A549 (cell line): Measurements from ENCODE around the gene ADAMTS19. TPM values are rescaled to one million over a fixed set of nuclear protein-coding genes. Genes with fewer than 3 reads are reported as not detected.

Experiments used
- ATAC-seq, 2 experiments: fragments of 200-7000 bp in 1 of 2; fragments of >200 bp in 1 of 2; cut with Nextera tagmentation in 1 of 2; cut with Tn5 transposase in 1 of 2; 3 replicates each; pipeline versions ENCODE4 v1.8.0 to v1.9.1; 2018 to 2020; ENCODE audit warnings: mild to moderate bottlenecking in 1 of 2, moderate library complexity in 1 of 2
- CTCF ChIA-PET: fragments of 300-600 bp; sonication (Branson Sonifier 250); formaldehyde crosslinking; extraction: SDS; loops from one replicate; lab custom pipeline; 2021; ENCODE audit warnings: antibody characterized with exemption, inconsistent platforms; lab: Yijun Ruan, JAX
- POLR2A ChIA-PET: fragments of 350-600 bp; formaldehyde crosslinking; extraction: SDS; loops from one replicate; lab custom pipeline; 2021; ENCODE audit warnings: antibody characterized with exemption, inconsistent platforms; lab: Yijun Ruan, JAX
- DNase-seq, 2 experiments: peaks; one replicate each; pipeline versions ENCODE4 v3.0.0 to v3.0.0-alpha.2; 2011 to 2016; ENCODE audit warnings: low read depth in 1 of 2, low spot score in 1 of 2
- FAIRE-seq: peaks from 2 replicates; lab custom pipeline; 2011; peaks lifted over from hg19 to GRCh38; lab: Jason Lieb, UNC
- H3K27ac ChIP-seq, 2 experiments: fragments of >200 bp; sonication (Bioruptor Twin); formaldehyde crosslinking; 3 replicates each; pipeline ENCODE4 v1.5.1; 2016 to 2017
- H3K4me1 ChIP-seq: fragments of >200 bp; sonication (Bioruptor Twin); formaldehyde crosslinking; 3 replicates; pipeline ENCODE4 v1.6.1; 2016
- H3K4me2 ChIP-seq: fragments of >200 bp; sonication (Bioruptor Twin); formaldehyde crosslinking; 3 replicates; pipeline ENCODE4 v1.6.1; 2016
- H3K4me3 ChIP-seq: fragments of >200 bp; sonication (Bioruptor Twin); formaldehyde crosslinking; 3 replicates; pipeline ENCODE4 v1.5.1; 2016
- H3K9me3 ChIP-seq: fragments of >200 bp; sonication (Bioruptor Twin); formaldehyde crosslinking; 3 replicates; pipeline ENCODE4 v1.6.1; 2016
- BHLHE40 ChIP-seq: IDR thresholded peaks from 2 replicates; pipeline ENCODE4 v1.6.1; 2012; ENCODE audit warnings: low read depth, low read length, inconsistent platforms
- CBX8 ChIP-seq: fragments of 200-600 bp; sonication (generic); IDR thresholded peaks from 2 replicates; pipeline ENCODE4 v1.6.1; 2016
- CEBPB ChIP-seq, 2 experiments: fragments of >200 bp in 1 of 2; sonication (Bioruptor Twin) in 1 of 2; formaldehyde crosslinking in 1 of 2; IDR thresholded peaks; 2 replicates each; pipeline ENCODE4 v1.6.1; 2012 to 2016
- CHD2 ChIP-seq: fragments of 150-350 bp; IDR thresholded peaks from 2 replicates; pipeline ENCODE4 v1.6.1; 2014; ENCODE audit warnings: low read length; ENCODE audit not compliant: partially characterized antibody
- CHD4 ChIP-seq: fragments of 200-600 bp; sonication (generic); IDR thresholded peaks from 2 replicates; pipeline ENCODE4 v1.6.1; 2016; ENCODE audit warnings: antibody characterized with exemption, mild to moderate bottlenecking, borderline replicate concordance
- CTCF ChIP-seq: fragments of >200 bp; sonication (Bioruptor Twin); formaldehyde crosslinking; IDR thresholded peaks from 3 replicates; pipeline ENCODE4 v1.5.1; 2016
- EHF ChIP-seq: fragments of 250-450 bp; sonication (Bioruptor Pico); IDR thresholded peaks from 2 replicates; pipeline ENCODE4 v1.5.0; 2020; ENCODE audit warnings: mild to moderate bottlenecking
- FOSB ChIP-seq: fragments of 250-450 bp; sonication (Bioruptor Pico); IDR thresholded peaks from 2 replicates; pipeline ENCODE4 v1.5.0; 2020; ENCODE audit warnings: mild to moderate bottlenecking, moderate library complexity
- FOXS1 ChIP-seq: fragments of 250-450 bp; sonication (Bioruptor Pico); IDR thresholded peaks from 2 replicates; pipeline ENCODE4 v1.5.0; 2020; ENCODE audit warnings: mild to moderate bottlenecking, moderate library complexity
- HDAC2 ChIP-seq: fragments of 200-600 bp; sonication (generic); IDR thresholded peaks from 2 replicates; pipeline ENCODE4 v1.6.1; 2016
- HES2 ChIP-seq: fragments of >200 bp; sonication (Bioruptor Twin); formaldehyde crosslinking; IDR thresholded peaks from 2 replicates; pipeline ENCODE4 v1.6.1; 2016
- MAZ ChIP-seq: fragments of 150-350 bp; IDR thresholded peaks from 2 replicates; pipeline ENCODE4 v1.6.1; 2014; ENCODE audit warnings: antibody characterized with exemption, low read depth, low read length, borderline replicate concordance
- NFE2L2 ChIP-seq: fragments of 150-350 bp; conservative IDR thresholded peaks from 2 replicates; pipeline ENCODE4 v1.6.1; 2014; ENCODE audit warnings: low read length
- PBX3 ChIP-seq: IDR thresholded peaks from 2 replicates; pipeline ENCODE4 v1.6.1; 2012
- REST ChIP-seq: fragments of 200-600 bp; sonication (generic); IDR thresholded peaks from 2 replicates; pipeline ENCODE4 v1.6.1; 2016; ENCODE audit warnings: antibody characterized with exemption, mild to moderate bottlenecking, moderate library complexity
- SMC3 ChIP-seq: fragments of >200 bp; sonication (Bioruptor Twin); formaldehyde crosslinking; IDR thresholded peaks from 3 replicates; pipeline ENCODE4 v1.6.1; 2018; ENCODE audit warnings: inconsistent platforms
- SREBF2 ChIP-seq: fragments of 450-650 bp; IDR thresholded peaks from 2 replicates; pipeline ENCODE4 v1.6.1; 2014; ENCODE audit warnings: mild to moderate bottlenecking, moderate library complexity
- TFCP2L1 ChIP-seq: fragments of 250-450 bp; sonication (Bioruptor Pico); IDR thresholded peaks from 2 replicates; pipeline ENCODE4 v1.5.0; 2021; ENCODE audit warnings: mild to moderate bottlenecking
- ZC3H11A ChIP-seq: fragments of 450-650 bp; IDR thresholded peaks from 2 replicates; pipeline ENCODE4 v1.6.1; 2014; ENCODE audit warnings: antibody characterized with exemption, mild to moderate bottlenecking
- ZNF302 ChIP-seq: fragments of 250-450 bp; sonication (Bioruptor Pico); IDR thresholded peaks from 2 replicates; pipeline ENCODE4 v1.9.0; 2021; ENCODE audit warnings: inconsistent platforms, mild to moderate bottlenecking, moderate library complexity
- WGBS: methylation state at CpG from one replicate; pipeline ENCODE4 v1.1.6; 2017; ENCODE audit errors: missing lambda C conversion rate; 5-methylcytosine and 5-hydroxymethylcytosine counted together
- polyA plus RNA-seq, 4 experiments: library from polyadenylated mRNA; depleted of rRNA in 3 of 4; stranded (reverse); fragments of >200 nt; fragmentation: RNase III in 1 of 4; extraction: RNeasy Plus Mini Kit Qiagen cat#74134 plus additional on column Dnase treatment in 1 of 4; gene quantifications; 2 replicates in 3 of 4; 3 replicates in 1 of 4; pipeline ENCODE4 v1.2.3, GENCODE V29; 2011 to 2017
- TF ChIP-seq, protein P1 (sequence below): IDR thresholded peaks from 2 replicates; pipeline ENCODE4 v1.6.1; 2012

ADAMTS19 gene
- polyA plus RNA-seq, 2 of the 4 experiments (the other 2 are of a cell fraction), result not detected

DNA sequence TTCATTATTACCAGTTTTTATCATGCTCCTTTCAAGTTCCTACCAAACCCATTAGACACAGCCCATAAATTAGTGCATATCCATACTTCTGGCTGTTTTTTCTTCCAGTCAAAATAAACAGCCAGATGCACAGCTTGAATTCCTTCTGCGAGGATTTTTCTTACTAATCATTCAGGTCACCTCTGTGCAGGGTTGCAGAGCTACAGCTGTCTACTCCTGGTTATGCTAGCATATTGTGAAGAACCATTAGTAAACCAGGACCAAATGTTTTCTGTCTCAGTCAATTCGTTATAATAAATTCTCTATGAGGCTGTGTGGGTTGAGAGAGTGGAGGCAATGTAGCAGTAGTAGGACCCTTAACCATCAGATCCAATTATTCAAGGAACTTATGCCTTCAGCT lies 279.7 kb downstream of the ADAMTS19 start (continued):
- TF ChIP-seq HDAC2 (no peak), SMC3 (no peak), CBX8 (no peak), HES2 (no peak), CHD2 (no peak), SREBF2 (no peak)

DNA sequence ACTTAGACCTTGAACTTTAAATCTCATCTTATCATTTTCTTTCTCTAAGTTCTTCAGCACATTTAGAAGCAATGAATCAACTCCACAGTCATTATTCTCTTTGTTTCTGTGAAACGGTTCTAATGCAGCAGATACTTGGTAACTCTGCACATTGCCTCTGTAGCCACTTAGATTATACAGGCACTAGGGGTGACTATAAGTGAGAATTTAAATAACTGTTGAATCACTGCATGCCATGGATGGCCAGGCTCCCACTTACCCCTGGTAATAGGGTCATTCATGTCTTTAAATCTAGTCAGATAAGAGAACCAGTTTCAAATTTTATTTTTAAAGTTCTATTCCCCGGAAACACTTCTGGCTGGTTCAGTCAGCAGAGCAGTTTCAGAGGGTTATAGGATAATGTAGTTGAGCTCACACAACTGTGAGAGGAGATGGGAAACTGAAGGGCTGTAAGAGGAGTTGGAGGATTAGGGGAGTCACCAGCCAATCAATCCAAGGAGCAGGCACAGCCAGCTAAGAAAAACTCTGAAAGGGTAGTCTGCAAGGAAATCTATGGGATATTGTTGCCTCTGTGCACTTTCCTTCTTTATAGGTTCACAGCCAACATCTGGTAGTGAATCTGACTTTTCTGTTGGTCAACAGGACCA lies 283.6 kb downstream of the ADAMTS19 start:
- ATAC-seq (no peak), FAIRE-seq (no peak), DNase-seq (no peak)
- ChIA-PET CTCF (interaction anchor here (1.1 kb wide), 1 partner anchor 25 kb away, joined by 3 read pairs; no protein-coding TSS in a partner anchor), POLR2A (no interaction called here)
- Histone ChIP-seq H3K27ac (no peak overlapping the region), H3K9me3 (no peaks in the 10 kb centered on the region), H3K4me2 (no peak overlapping the region), H3K4me3 (no peak overlapping the region), H3K4me1 (no peaks in the 10 kb centered on the region)
- TF ChIP-seq CHD4, result no peak
- no peak for TF ChIP-seq CEBPB (IDR thresholded peaks at IDR 0.05)
- TF ChIP-seq EHF, result no peak
- TF ChIP-seq ZNF302 (CRISPR knock-in tag), result no peak
- TF ChIP-seq FOXS1, result no peak
- no peak for TF ChIP-seq ZC3H11A
- TF ChIP-seq CTCF, result no peak
- TF ChIP-seq FOSB (CRISPR knock-in tag), result no peak
- TF ChIP-seq NFE2L2, result no peak
- no peak for TF ChIP-seq TFCP2L1 (CRISPR knock-in tag)
- TF ChIP-seq, protein P1, sequence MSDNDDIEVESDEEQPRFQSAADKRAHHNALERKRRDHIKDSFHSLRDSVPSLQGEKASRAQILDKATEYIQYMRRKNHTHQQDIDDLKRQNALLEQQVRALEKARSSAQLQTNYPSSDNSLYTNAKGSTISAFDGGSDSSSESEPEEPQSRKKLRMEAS, result no peak
- no peak for TF ChIP-seq BHLHE40
- TF ChIP-seq SREBF2, result no peak
- no peak for TF ChIP-seq PBX3
- no peak for TF ChIP-seq REST
- TF ChIP-seq MAZ, result no peak
- no peak for TF ChIP-seq CHD2
- WGBS, result 5% methylated on average over 2 of the region's 2 CpGs
